ENCODE measurements around the gene IQGAP3.

DNA sequence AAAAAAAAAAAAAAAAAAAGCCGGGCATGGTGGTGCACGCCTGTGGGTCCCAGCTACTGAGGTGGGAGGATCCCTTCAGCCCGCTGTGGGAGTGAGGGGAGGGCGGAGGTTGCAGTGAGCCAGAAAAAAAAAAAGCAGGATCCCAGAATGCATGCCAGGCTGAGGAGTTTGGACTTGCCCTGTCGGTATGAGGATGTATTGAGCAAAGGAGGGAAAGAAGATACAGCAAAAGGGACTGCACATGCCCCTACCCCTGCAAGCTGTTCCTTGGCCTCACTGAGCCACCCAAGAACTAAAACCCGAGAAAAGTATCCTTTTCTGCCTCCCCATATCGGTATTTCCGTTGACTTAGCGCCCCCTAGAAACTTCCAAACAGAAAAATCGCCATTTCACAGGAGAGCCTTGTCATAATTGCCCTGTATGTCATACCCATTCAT lies 30.2 kb upstream of the IQGAP3 start:
- TF ChIP-seq, protein P1, sequence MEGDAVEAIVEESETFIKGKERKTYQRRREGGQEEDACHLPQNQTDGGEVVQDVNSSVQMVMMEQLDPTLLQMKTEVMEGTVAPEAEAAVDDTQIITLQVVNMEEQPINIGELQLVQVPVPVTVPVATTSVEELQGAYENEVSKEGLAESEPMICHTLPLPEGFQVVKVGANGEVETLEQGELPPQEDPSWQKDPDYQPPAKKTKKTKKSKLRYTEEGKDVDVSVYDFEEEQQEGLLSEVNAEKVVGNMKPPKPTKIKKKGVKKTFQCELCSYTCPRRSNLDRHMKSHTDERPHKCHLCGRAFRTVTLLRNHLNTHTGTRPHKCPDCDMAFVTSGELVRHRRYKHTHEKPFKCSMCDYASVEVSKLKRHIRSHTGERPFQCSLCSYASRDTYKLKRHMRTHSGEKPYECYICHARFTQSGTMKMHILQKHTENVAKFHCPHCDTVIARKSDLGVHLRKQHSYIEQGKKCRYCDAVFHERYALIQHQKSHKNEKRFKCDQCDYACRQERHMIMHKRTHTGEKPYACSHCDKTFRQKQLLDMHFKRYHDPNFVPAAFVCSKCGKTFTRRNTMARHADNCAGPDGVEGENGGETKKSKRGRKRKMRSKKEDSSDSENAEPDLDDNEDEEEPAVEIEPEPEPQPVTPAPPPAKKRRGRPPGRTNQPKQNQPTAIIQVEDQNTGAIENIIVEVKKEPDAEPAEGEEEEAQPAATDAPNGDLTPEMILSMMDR (IDR thresholded peaks at IDR 0.05) = peak; percentile 63
- TF ChIP-seq EZH2phosphoT487 (IDR thresholded peaks at IDR 0.05; ENCODE audit: borderline replicate concordance, low read depth) = no peak
- no peak for TF ChIP-seq EP300 (IDR thresholded peaks at IDR 0.05; ENCODE audit: borderline replicate concordance in 1 of 2, low read depth in 1 of 2, low read length in 1 of 2)
